IPS-18a (cell line): ENCODE results near the gene WAPL.
"Not testable (repeated sequence)": the region's sequence is repeated elsewhere in the genome, so short reads cannot be mapped to it uniquely, and the experiment has no call there.

Source experiments
- H3K27ac ChIP-seq: one replicate; pipeline ENCODE4 v1.5.1; 2013; ENCODE audit warnings: low read length
- H3K27me3 ChIP-seq: one replicate; pipeline ENCODE4 v1.6.1; 2013; ENCODE audit warnings: mild to moderate bottlenecking, low read length; ENCODE audit not compliant: control insufficient read depth, insufficient read depth
- H3K36me3 ChIP-seq: one replicate; pipeline ENCODE4 v1.6.1; 2013; ENCODE audit warnings: low read depth, low read length; ENCODE audit not compliant: control insufficient read depth
- H3K4me1 ChIP-seq: one replicate; pipeline ENCODE4 v1.6.1; 2013; ENCODE audit warnings: low read depth, low read length; ENCODE audit not compliant: control insufficient read depth
- H3K4me3 ChIP-seq: one replicate; pipeline ENCODE4 v1.5.1; 2013; ENCODE audit warnings: low read length
- H3K9ac ChIP-seq: one replicate; pipeline ENCODE4 v1.6.1; 2013; ENCODE audit warnings: mild to moderate bottlenecking, low read length, moderate library complexity
- H3K9me3 ChIP-seq: one replicate; pipeline ENCODE4 v1.6.1; 2013; ENCODE audit warnings: low read depth, low read length; ENCODE audit not compliant: control insufficient read depth

WAPL gene

DNA sequence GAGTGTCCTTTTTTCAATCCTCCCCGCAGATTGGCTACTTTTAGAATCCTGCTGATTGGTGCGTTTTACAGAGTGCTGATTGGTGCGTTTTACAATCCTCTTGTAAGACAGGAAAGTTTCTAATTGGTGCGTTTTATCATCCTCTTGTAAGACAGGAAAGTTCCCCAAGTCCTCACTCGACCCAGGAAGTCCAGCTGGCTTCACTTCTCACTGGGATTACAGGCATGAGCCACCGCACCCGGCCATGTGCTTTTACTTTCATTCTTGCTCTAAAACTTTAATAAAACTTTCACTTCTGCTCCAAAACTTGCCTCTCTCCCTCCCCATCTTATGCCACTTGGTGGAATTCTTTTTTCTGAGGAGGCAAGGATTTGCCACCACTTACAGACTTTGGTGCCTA lies 17.0 kb upstream of the WAPL start:
- Histone ChIP-seq H3K27ac (no peak overlapping the region), H3K4me3 (no peak overlapping the region)

DNA sequence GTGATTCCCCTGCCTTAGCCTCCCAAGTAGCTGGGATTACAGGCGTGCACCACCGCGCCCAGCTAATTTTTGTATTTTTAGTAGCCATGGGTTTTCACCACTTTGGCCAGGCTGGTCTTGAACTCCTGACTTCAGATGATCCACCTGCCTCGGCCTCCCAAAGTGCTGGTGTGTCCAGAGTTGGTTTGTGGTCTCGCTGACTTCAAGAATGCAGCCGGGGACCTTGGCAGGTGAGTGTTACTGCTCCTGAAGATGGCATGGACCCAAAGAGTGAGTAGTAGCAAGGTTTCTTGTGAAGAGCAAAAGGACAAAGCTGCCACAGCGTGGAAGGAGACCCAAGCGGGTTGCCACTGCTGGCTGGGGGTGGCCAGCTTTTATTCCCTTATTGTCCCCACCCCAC lies 16.4 kb upstream of the WAPL start:
- not testable (repeated sequence) for H3K9me3 ChIP-seq, H3K4me3 ChIP-seq, H3K36me3 ChIP-seq, H3K27me3 ChIP-seq, H3K27ac ChIP-seq, H3K9ac ChIP-seq
- H3K4me1 ChIP-seq: peaks cover 10% of the 10 kb centered on the region

More for the DNA sequence above, 17.0 kb upstream of the WAPL start:
- no peak overlapping the region for H3K9ac ChIP-seq
- no peaks in the 10 kb centered on the region for H3K36me3 ChIP-seq
- peaks cover 10% of the 10 kb centered on the region for H3K4me1 ChIP-seq
- no peaks in the 10 kb centered on the region for H3K9me3 ChIP-seq
- peaks cover 5% of the 10 kb centered on the region for H3K27me3 ChIP-seq

DNA sequence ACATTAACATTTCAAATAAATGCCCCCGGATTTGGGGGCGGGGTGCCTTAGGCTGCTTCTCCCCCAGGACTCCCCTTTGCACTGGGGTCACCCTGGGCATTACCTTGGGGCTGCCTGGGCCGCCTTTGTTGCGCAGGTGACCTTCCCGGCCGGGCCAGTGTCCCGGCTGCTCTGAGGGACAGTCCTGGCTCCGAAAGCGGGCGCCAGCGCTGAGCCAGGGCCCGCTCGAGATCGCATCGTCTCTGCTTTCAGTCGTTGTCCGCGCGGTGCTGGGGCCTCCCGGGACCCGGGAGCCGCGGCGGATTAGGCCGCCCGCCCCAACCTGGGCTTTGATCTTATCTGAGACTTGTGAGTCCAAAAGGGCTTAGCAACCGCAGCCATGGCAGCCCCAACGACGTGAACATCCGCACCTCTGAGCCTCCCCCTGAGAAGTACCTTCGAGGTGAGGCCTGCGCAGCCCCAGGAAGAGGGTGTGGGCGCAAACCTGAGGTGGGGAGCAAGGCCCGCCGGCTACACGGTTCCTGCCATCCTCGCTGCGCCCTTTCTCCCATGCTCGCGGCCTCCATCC lies 14.8 kb upstream of the WAPL start:
- Histone ChIP-seq H3K27me3 (peaks cover 5% of the 10 kb centered on the region), H3K36me3 (no peaks in the 10 kb centered on the region), H3K4me1 (peaks cover 10% of the 10 kb centered on the region), H3K9ac (no peak overlapping the region), H3K4me3 (no peak overlapping the region), H3K9me3 (no peaks in the 10 kb centered on the region), H3K27ac (no peak overlapping the region)

DNA sequence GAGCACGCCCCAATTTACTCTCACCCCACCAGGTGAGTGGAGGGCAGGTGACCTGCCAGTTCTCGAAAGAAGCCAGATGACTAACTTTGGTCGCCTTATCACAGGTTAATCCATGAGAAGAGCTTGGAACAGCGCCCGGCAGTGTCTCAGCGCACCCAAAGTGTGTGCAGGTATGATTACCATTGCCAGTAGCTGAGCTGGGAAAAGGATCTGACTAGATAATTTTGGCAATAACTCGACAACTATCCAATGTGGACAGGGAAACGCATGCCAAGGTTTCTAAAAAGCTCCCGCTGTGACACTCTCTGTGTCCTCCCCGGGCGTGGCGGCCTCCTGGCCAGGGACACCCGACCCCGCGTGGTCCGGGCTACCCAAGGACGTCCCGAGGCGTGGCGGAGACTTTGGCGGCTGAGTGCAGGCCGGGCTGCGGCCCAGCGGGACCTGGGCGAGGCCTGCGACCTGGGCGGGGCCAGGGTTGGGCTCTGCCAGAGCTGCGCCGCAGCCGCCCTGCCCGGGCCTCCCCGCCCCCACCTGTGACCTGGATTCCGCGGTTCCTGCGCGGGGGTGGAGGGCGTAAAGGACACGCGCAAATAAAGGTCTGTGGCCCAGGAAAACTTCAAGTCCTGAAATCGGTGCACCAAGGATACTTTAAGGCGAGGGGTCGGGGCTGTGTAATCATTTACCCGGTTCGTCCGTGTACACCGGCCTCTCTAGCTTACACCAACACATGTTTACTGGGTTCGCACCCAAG lies 13.7 kb upstream of the WAPL start:
- H3K27ac ChIP-seq: no peak overlapping the region
- peak overlapping the region; percentile 62 for H3K4me3 ChIP-seq
- no peaks in the 10 kb centered on the region for H3K36me3 ChIP-seq
- no peaks in the 10 kb centered on the region for H3K9me3 ChIP-seq
- H3K27me3 ChIP-seq: peaks cover 5% of the 10 kb centered on the region
- H3K4me1 ChIP-seq: peaks cover 10% of the 10 kb centered on the region
- H3K9ac ChIP-seq: no peak overlapping the region

DNA sequence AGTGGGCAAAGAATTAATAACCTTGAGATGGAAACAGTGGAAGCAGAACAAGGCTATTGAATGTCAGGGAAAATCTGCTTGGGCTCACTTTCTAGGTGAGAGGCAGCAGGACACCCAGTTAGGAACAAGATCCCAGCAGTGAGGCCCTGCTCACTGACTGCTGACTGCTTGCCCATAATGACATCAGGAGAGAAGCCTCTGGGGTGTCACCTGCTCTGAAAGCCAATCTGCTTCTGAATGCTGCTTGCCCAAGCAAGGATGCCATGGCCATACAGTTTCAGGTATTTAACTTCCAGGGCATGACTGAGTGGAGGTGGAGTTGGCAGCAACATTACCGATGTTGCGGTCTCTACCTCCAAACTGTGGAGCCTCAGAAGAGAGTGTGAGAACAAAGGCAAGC lies 11.7 kb upstream of the WAPL start:
- H3K9ac ChIP-seq: no peak overlapping the region
- H3K27ac ChIP-seq: no peak overlapping the region
- no peaks in the 10 kb centered on the region for H3K9me3 ChIP-seq
- H3K27me3 ChIP-seq: peaks cover 5% of the 10 kb centered on the region
- peaks cover 10% of the 10 kb centered on the region for H3K4me1 ChIP-seq
- no peak overlapping the region for H3K4me3 ChIP-seq
- H3K36me3 ChIP-seq: no peaks in the 10 kb centered on the region

DNA sequence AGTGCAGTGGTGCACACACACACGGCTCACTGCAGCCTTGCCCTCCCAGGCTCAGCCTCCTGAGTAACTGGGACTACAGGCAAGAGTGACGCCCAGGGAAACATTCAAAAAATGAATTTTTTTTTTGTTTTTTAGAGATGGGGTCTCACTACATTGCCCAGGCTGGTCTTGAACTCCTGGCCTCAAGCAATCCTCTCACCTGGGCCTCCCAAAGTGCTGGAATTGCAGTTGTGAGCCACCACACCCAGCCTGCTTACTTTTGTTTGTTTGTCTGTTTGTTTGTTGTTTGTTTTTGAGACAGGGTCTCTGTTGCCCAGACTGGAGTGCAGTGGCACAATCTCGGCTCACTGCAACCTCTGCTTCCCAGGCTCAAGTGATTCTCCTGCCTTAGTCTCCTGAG lies 7.1 kb upstream of the WAPL start:
- H3K36me3 ChIP-seq, H3K9me3 ChIP-seq, H3K27me3 ChIP-seq, H3K9ac ChIP-seq, H3K27ac ChIP-seq, H3K4me1 ChIP-seq, H3K4me3 ChIP-seq: not testable (repeated sequence)

DNA sequence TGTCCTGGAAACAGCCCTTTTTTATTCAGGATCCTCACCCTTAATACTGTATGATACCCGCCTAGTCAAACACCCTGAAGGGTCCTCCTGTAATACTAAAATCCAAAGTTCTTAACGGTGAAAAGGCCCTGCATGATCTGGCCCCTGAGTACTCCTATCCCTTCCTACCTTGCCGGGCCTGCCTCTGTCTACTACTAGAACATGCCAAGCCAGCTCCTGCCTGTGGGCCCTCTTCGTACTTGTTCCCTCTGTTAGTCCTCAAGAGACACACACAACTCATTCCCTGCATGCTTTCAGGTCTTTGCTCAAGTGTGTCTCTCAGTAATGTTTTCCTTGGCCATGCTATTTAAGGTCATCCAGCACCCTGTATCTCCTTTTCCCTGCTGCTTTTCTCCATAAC lies 5.0 kb upstream of the WAPL start:
- H3K4me3 ChIP-seq: no peak overlapping the region
- H3K27ac ChIP-seq: no peak overlapping the region
- peaks cover 12% of the 10 kb centered on the region for H3K4me1 ChIP-seq
- no peaks in the 10 kb centered on the region for H3K27me3 ChIP-seq
- H3K36me3 ChIP-seq: no peaks in the 10 kb centered on the region
- no peaks in the 10 kb centered on the region for H3K9me3 ChIP-seq
- H3K9ac ChIP-seq: no peak overlapping the region

DNA sequence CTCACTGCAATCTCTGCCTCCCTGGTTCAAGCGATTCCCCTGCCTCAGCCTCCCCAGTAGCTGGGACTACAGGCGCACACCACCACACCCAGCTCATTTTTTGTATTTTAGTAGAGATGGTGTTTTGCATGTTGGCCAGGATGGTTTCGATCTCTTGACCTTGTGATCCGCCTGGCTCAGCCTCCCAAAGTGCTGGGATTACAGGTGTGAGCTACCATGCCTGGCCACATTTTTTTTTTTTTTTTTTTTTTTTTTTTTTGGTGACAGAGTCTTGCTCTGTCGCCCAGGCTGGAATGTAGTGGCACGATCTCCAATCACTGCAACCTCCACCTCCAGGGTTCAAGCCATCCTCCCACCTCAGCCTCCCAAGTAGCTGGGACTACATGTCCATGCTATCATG lies 4.1 kb upstream of the WAPL start:
- not testable (repeated sequence) for H3K4me3 ChIP-seq, H3K9ac ChIP-seq, H3K27me3 ChIP-seq, H3K27ac ChIP-seq, H3K9me3 ChIP-seq, H3K36me3 ChIP-seq
- H3K4me1 ChIP-seq: peaks cover 12% of the 10 kb centered on the region

DNA sequence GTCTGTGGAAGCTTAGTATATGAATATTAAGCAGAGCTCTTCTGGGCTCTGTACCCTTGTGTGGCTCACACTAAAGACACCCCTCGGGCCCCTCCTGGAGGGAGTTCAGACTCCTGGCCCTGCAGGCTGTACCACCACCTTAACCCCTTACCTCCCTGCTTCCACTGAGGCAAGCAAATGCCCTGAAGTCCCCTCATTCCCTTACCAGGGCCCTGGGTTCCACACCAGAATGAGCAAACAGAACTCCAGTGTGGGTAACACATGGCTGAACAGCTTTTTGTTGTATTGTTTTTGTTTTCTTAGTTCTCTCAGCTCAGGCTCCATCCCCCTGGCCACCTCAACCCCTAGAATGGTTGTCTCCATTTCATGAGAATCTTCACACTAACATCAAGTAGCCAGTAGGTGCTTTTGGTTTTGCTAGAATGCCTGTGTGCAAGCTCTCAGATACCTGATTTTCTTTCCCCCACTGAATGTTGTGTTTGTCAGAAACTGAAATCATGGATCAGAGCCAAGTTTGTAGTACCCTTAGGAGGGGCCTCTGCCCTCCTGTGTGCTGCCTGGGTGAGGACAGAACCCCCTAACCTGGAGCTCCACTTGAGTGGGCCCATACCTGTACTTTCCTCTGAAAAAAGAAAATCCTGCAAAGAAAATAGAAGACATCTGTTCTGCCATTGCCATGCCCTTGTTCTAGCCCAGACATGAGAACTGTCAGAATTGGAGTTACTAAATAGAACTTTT lies 2.8 kb upstream of the WAPL start:
- Histone ChIP-seq H3K4me1 (peaks cover 15% of the 10 kb centered on the region), H3K4me3 (no peak overlapping the region), H3K9me3 (no peaks in the 10 kb centered on the region), H3K27ac (no peak overlapping the region), H3K9ac (no peak overlapping the region), H3K27me3 (no peaks in the 10 kb centered on the region), H3K36me3 (no peaks in the 10 kb centered on the region)

DNA sequence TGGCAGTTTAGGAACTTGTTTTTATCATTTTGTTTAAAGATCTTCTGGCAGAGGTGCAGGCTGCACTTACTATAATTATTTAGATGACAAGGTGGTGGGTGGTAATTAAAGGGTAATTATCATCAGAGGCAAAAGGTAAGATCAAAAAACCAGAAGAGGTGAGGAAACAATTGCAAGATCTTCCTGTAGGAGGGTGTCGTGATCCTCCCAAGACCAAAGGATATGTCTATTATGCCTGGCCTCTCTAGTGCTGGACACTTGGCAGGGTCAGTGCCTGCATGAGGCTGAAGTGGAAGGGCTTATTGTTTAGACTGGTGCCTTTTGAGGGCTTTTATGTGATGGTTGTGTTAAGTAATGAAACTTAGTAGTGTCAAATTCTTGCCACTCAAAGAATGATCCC lies 1.8 kb upstream of the WAPL start:
- Histone ChIP-seq H3K4me1 (peaks cover 15% of the 10 kb centered on the region), H3K9ac (no peak overlapping the region), H3K4me3 (peak overlapping the region; percentile 94), H3K9me3 (no peaks in the 10 kb centered on the region), H3K36me3 (no peaks in the 10 kb centered on the region), H3K27ac (no peak overlapping the region), H3K27me3 (no peaks in the 10 kb centered on the region)

DNA sequence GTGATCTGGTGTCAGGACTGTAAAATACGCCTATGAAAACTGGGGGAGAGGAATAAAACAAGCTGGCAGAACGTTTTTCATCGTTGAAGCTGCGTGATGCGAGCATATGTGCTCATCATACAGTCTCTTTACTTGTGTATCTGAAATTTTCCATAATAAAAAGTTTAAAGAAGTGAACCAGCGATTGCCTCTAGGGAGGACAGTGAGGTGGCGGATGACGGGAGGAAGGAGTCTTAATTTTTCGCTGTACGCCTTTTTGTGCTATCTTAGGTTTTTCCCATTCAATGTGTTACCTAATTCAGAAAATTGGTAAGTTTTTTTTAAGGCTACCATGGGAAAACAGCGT lies 891 bp upstream of the WAPL start:
- H3K27ac ChIP-seq: no peak overlapping the region
- peaks cover 6% of the 10 kb centered on the region for H3K36me3 ChIP-seq
- H3K4me1 ChIP-seq: peaks cover 15% of the 10 kb centered on the region
- no peaks in the 10 kb centered on the region for H3K9me3 ChIP-seq
- H3K9ac ChIP-seq: peak overlapping the region; percentile 83
- H3K27me3 ChIP-seq: no peaks in the 10 kb centered on the region
- H3K4me3 ChIP-seq: peak overlapping the region; percentile 94
